GM12891 (cell line): ENCODE measurements around the gene STMP1.
"Not testable (repeated sequence)": the region's sequence is repeated elsewhere in the genome, so short reads cannot be mapped to it uniquely, and the experiment has no call there.

Source experiments
- DNase-seq: peaks from one replicate; pipeline ENCODE4 v3.0.0; 2011; ENCODE audit warnings: low spot score; ENCODE audit not compliant: insufficient read length
- FAIRE-seq: peaks from 2 replicates; lab custom pipeline; 2011; peaks lifted over from hg19 to GRCh38; lab: Jason Lieb, UNC
- PAX5 ChIP-seq: IDR thresholded peaks from 2 replicates; pipeline ENCODE4 v1.6.1; 2011; ENCODE audit warnings: low read length, moderate library complexity, mild to moderate bottlenecking; ENCODE audit not compliant: insufficient read depth, severe bottlenecking
- POLR2A ChIP-seq: IDR thresholded peaks from 2 replicates; pipeline ENCODE4 v1.6.1; 2011; ENCODE audit warnings: low read depth, low read length, control low read depth
- POLR2AphosphoS5 ChIP-seq: IDR thresholded peaks from 2 replicates; pipeline ENCODE4 v1.6.1; 2011; ENCODE audit warnings: low read depth, low read length, control low read depth
- POU2F2 ChIP-seq: IDR thresholded peaks from 2 replicates; pipeline ENCODE4 v1.6.1; 2011; ENCODE audit warnings: low read depth, mild to moderate bottlenecking, control low read depth, low read length, moderate library complexity
- SPI1 ChIP-seq: IDR thresholded peaks from 2 replicates; pipeline ENCODE4 v1.6.1; 2011; ENCODE audit warnings: low read depth, low read length, control low read depth
- TAF1 ChIP-seq: IDR thresholded peaks from 2 replicates; pipeline ENCODE4 v1.6.1; 2011; ENCODE audit warnings: low read depth, low read length, control low read depth

STMP1 gene

DNA sequence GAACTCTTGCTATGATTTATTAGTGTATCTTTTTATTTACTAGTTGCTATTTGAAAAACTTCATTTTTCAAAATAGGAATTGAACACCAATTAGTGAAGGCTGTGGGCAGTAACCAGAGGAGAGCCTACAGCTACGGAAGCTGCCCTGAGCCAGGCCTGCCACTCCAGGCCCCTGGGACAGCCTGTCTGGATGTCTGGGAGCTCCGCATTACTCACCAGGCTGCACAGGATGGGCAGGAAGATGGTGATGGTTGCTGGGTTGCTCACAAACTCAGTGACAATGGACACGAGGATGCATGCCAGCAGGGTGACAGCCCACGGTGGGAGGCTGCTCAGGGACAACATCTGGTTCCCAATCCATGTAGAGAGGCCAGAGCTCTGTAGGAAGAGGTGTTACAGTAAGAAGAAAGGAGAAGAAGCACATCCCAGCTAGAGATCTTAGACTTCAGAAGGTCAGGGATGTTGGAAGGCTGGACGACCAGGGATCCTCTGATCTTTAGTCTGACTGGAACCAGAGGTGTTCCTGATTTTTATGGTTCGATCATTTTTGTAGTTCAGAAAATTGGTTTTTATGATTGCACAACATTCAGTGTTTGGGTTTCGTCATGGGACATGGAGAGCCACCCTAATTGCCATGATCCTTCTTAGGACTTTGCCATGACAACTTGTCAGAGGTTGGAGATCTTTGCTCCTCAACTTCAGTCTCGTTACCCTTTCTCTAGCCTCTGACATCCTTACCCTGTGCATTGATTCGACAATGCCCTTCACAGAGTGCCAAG lies 23.2 kb downstream of the STMP1 start:
- DNase-seq: no peak
- no peak for FAIRE-seq
- TF ChIP-seq POLR2AphosphoS5: no peak

DNA sequence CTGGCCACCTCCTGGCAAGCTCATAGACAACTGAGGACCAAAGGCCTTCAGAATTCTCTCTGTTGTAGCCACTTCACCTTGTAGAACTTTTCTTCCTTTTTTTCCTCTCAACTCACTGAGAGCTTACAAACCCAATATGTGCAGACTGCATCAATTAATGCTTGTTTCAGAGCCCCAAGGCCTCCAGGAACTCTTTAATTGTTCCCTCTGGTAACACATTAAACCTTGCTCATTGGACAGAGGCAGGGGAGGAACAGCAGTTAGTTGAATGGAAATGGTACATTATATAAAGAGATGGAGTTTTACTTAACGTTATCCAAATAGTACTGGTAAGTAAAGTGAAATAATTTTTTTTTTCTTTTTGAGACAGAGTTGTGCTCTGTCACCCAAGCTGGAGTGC lies 25.2 kb downstream of the STMP1 start:
- no peak for FAIRE-seq
- no peak for DNase-seq

DNA sequence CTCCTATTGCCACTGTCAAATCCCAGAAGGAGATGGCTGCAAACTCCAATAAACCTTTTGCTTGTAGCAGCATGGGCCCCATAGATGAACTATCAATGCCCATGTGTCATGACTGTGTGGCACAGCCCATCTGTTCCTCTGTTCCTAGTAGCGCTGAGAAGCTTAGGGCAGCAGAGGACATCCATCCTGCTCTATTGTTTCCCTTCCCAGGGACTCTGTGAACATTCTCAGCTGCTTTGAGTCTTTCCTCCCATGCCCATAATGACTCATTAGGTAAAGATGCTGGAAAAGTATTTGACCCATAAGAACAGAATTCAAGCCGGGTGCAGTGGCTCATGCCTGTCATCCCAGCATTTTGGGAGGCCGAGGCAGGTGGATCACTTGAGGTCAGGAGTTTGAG lies 28.3 kb downstream of the STMP1 start:
- TF ChIP-seq TAF1 (no peak), SPI1 (no peak), POU2F2 (no peak), POLR2AphosphoS5 (no peak), PAX5 (no peak), POLR2A (no peak)
- FAIRE-seq (no peak), DNase-seq (no peak)

More for the DNA sequence above, 25.2 kb downstream of the STMP1 start:
- TF ChIP-seq POLR2A: no peak
- TF ChIP-seq SPI1: no peak
- no peak for TF ChIP-seq PAX5
- no peak for TF ChIP-seq TAF1
- TF ChIP-seq POU2F2: no peak
- no peak for TF ChIP-seq POLR2AphosphoS5

DNA sequence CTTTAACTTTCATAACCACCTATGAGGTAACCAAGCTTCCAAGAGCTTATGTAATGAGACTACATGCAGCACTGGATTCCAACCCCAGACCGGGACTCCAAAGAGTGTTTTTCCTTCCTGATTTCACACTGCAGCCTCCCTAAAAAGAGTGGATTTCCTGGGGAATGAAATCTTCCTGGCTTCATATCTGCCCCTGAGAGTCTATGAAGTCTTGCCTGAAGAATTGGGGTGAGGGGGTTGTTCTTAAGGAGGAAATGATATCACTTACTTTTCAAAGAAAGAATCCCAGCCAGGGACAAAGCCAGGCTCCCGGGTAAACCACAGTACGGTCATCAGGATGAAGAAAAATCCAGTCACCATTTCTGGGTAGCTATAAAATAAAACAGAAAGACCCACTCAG lies 29.7 kb downstream of the STMP1 start:
- no peak for FAIRE-seq
- no peak for DNase-seq
- no peak for TF ChIP-seq POU2F2
- no peak for TF ChIP-seq SPI1
- no peak for TF ChIP-seq PAX5
- no peak for TF ChIP-seq POLR2AphosphoS5
- no peak for TF ChIP-seq POLR2A
- TF ChIP-seq TAF1: no peak

DNA sequence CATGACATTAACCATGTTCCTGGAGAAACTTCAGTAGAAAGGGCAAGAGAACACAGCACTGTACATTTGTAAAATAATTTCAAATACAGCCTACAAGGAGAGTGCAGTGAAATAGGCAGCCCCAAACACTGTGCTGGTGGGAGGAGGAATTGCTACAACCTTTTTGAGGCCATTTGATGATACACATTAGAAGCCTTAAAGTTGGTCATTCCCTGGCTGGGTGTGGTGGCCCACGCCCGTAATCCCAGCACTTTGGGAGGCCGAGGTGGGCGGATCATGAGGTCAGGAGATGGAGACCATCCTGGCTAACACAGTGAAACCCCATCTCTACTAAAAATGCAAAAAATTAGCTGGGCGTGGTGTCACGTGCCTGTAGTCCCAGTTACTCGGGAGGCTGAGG lies 30.3 kb downstream of the STMP1 start:
- not testable (repeated sequence) for FAIRE-seq, DNase-seq

DNA sequence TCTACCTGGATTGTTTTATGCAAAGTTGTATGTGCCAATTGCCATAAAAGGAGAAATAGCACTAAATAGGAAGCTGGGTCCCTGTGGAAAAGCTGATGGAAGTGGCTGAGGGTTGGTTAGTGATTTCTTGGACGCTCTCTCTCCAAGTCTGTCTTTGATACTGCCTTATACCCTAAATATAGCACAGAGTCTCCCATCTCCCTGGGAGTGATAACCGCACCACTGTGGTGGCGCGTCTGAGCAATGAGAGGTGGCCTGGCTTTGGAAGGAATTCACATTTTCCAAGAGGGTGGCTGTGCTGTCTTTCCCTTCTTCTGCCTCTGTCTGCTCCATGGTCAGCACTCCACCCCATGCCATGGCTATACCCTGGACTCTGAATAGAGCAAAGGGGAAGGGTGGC lies 31.2 kb downstream of the STMP1 start:
- no peak for TF ChIP-seq PAX5
- TF ChIP-seq SPI1: no peak
- no peak for FAIRE-seq
- no peak for DNase-seq

DNA sequence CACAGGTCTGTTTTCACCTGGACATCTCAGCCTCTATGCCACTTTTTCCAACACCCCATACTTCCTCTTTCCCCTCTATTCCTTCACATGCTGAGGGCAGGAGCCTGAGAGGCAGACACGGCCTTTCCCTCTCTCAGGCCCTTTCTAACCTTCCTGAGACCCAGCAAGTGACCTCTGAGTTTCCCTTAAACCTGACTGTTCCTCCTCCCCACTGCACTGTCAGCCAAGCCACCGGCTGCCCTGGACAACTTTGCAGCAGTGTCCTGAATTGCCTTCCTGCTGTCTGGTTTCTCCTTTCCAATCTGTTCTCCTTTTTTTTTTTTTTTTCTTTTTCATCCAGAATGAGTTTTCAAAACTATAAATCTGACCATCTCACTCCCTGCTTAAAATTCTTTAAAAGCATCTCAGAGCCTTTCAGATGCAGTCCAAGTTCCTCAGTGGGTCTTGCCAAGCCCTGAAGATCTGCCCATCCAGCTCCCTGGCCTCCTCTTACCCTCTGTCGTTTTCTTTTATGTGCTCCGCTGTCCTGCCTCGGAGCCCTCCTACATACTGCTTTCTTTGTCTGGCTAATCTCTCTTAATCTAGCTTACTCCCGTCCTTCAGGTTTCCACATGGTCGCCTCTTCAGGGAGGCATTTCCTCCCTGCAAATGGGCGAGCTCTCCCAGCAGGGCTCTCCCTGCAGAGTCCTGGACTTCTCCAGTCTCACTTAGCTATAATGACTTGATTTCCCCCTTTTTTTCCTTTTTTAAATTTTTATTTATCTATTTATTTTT lies 35.1 kb downstream of the STMP1 start:
- FAIRE-seq (no peak), DNase-seq (no peak)
- TF ChIP-seq POLR2A (no peak), TAF1 (no peak), POU2F2 (no peak), SPI1 (no peak), PAX5 (no peak), POLR2AphosphoS5 (no peak)

DNA sequence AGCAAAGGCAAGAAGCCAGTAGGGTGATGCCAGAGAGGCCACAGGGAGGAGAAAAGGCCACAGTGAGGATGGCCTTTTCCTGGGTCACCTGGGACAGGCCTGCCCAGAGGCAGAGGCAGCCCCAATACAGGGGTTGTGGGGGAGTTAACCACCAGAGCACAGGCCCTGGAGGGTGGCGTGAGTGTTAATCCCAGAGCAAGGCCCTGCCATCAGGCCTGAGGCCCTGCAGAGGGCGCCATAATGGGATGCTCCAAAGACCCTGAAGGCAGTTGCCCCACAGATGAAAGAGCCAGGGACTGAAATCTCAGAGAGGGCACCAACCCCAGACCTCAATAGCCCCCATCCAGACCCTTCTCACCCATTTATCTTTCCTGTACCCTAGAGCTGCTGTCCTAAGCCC lies 41.8 kb downstream of the STMP1 start:
- no peak for FAIRE-seq
- TF ChIP-seq POU2F2 (no peak), POLR2AphosphoS5 (no peak), POLR2A (no peak), SPI1 (no peak), PAX5 (no peak), TAF1 (no peak)
- DNase-seq: no peak

DNA sequence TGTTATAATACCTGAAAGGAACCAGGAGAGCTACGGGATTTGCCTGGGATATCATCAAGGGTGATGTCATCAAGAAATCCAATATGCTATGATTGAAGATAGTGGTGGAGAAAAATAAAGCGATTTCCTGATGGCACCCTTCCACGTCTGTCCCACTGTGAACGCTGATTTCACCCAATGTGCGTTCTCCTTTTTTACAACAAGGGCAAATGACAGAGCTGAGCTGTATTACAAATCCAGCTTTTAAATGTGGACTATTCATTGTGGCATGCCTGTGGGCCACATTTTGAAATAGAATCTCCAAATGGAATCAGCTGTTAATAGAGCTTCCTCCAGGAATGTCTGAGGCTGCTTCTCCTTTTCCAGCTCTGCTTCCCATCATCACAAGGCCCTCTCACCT lies 42.4 kb downstream of the STMP1 start:
- FAIRE-seq: no peak
- no peak for DNase-seq
- no peak for TF ChIP-seq SPI1
- TF ChIP-seq TAF1: no peak
- TF ChIP-seq POLR2A: no peak
- no peak for TF ChIP-seq POU2F2
- TF ChIP-seq POLR2AphosphoS5: no peak
- TF ChIP-seq PAX5: no peak

DNA sequence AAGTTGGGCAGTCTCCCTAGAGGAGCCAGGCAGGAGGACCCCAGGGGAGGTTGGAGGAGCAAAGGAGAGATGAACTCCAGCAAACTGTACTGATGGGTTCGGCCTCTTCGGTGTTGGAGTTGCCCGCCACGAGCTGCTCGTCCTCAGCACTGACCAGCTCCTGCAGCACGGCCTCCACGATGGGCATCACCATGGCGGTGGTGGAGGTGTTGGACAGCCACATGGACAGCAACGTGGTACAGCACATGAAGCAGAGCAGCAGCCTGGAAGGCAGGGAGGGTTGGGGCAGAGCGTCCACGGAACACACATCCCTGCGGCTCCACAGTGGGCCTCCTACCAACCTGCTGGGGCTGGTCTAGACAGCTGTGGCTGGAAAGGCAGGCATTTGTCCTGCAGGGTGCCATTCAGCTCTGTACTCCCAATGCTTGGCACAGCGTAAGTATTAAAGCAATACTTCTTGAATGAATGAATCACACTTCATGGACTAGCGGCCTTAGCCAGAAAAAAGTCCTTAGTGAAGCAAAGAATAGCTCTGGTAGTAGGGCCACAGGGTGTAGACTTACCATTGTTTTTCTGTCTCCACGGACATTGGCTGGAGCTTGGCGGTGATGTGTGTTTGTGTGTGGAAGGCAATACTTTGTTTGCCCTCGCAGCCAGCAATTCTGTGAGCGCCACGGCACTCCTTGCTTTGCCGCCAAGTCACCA lies 43.9 kb downstream of the STMP1 start:
- no peak for DNase-seq
- no peak for FAIRE-seq
- no peak for TF ChIP-seq POLR2AphosphoS5
- no peak for TF ChIP-seq SPI1
- no peak for TF ChIP-seq TAF1
- no peak for TF ChIP-seq PAX5
- TF ChIP-seq POLR2A: no peak
- no peak for TF ChIP-seq POU2F2
